ENCODE results near the gene SPATA3.

SPATA3 gene

GRCh38 chr2:230956827-230957755 is 38.8 kb upstream of the SPATA3 start:
- ChIA-PET CTCF (interaction anchor here (0.7 kb wide), 1 partner anchor 31 kb away, joined by 3 read pairs; no protein-coding TSS in a partner anchor), POLR2A (no interaction called here)
- peak; percentile 65 for DNase-seq (ENCODE audit: extremely low spot score)
- TF ChIP-seq ARNT (IDR thresholded peaks at IDR 0.05) (no peak), FOXK2 (IDR thresholded peaks at IDR 0.05) (no peak), PKNOX1 (IDR thresholded peaks at IDR 0.05) (no peak), TARDBP (IDR thresholded peaks at IDR 0.05) (no peak), SP1 (IDR thresholded peaks at IDR 0.05) (no peak), L3MBTL2 (conservative IDR thresholded peaks at IDR 0.05) (peak; percentile 55), ELF4 (IDR thresholded peaks at IDR 0.05) (no peak)

- ChIA-PET POLR2A (no interaction called here), CTCF (no interaction called here)
- no peak for DNase-seq (ENCODE audit: extremely low spot score)
- TF ChIP-seq NFRKB (IDR thresholded peaks at IDR 0.05): no peak
These were observed 38.0 kb upstream of the SPATA3 start for GRCh38 chr2:230957756-230958391.

GRCh38 chr2:230958820-230959756 is 36.8 kb upstream of the SPATA3 start:
- POLR2A ChIA-PET: interaction anchor here (0.9 to 1.1 kb wide), 2 partner anchors 11 to 29 kb away, joined by 3 read pairs; no protein-coding TSS in a partner anchor
- CTCF ChIA-PET: interaction anchor here (0.6 kb wide), 1 partner anchor 149 kb away, joined by 3 read pairs; no protein-coding TSS in a partner anchor
- no peak for DNase-seq (ENCODE audit: extremely low spot score)
- TF ChIP-seq FOXK2 (IDR thresholded peaks at IDR 0.05) (no peak), PKNOX1 (IDR thresholded peaks at IDR 0.05) (peak; percentile 39), ARNT (IDR thresholded peaks at IDR 0.05) (no peak), LEF1 (IDR thresholded peaks at IDR 0.05; ENCODE audit: borderline replicate concordance) (no peak), SUZ12 (IDR thresholded peaks at IDR 0.05) (no peak), ZNF384 (IDR thresholded peaks at IDR 0.05) (no peak), BHLHE40 (IDR thresholded peaks at IDR 0.05; ENCODE audit: borderline replicate concordance) (no peak)

GRCh38 chr2:230960026-230960425 is 35.9 kb upstream of the SPATA3 start:
- ChIA-PET POLR2A (no interaction called here), CTCF (no interaction called here)
- DNase-seq (ENCODE audit: extremely low spot score): no peak
- no peak for TF ChIP-seq NFRKB (IDR thresholded peaks at IDR 0.05)
- no peak for TF ChIP-seq CTBP1 (IDR thresholded peaks at IDR 0.05; ENCODE audit: borderline replicate concordance)
- TF ChIP-seq FOXA1 (IDR thresholded peaks at IDR 0.05): no peak
- TF ChIP-seq SP1 (IDR thresholded peaks at IDR 0.05): no peak
- TF ChIP-seq ARNT (IDR thresholded peaks at IDR 0.05): no peak
- no peak for TF ChIP-seq LEF1 (IDR thresholded peaks at IDR 0.05; ENCODE audit: borderline replicate concordance)
- TF ChIP-seq BHLHE40 (IDR thresholded peaks at IDR 0.05; ENCODE audit: borderline replicate concordance): no peak
- TF ChIP-seq SUZ12 (IDR thresholded peaks at IDR 0.05): no peak
- TF ChIP-seq FOXK2 (IDR thresholded peaks at IDR 0.05): no peak
- no peak for TF ChIP-seq PKNOX1 (IDR thresholded peaks at IDR 0.05)
- TF ChIP-seq HDGF (IDR thresholded peaks at IDR 0.05; ENCODE audit: borderline replicate concordance): no peak

- POLR2A ChIA-PET: no interaction called here
- DNase-seq (ENCODE audit: extremely low spot score): no peak
- CTCF ChIA-PET: interaction anchor here (0.6 kb wide), 1 partner anchor 87 kb away, joined by 3 read pairs; no protein-coding TSS in a partner anchor
- TF ChIP-seq CTBP1 (IDR thresholded peaks at IDR 0.05; ENCODE audit: borderline replicate concordance): no peak
- TF ChIP-seq L3MBTL2 (conservative IDR thresholded peaks at IDR 0.05): no peak
- TF ChIP-seq LEF1 (IDR thresholded peaks at IDR 0.05; ENCODE audit: borderline replicate concordance): no peak
- no peak for TF ChIP-seq ARNT (IDR thresholded peaks at IDR 0.05)
- TF ChIP-seq ZNF384 (IDR thresholded peaks at IDR 0.05): no peak
- no peak for TF ChIP-seq ELF4 (IDR thresholded peaks at IDR 0.05)
These were observed 34.8 kb upstream of the SPATA3 start for GRCh38 chr2:230961091-230961491.

- CTCF ChIA-PET: no interaction called here
- no peak for DNase-seq (ENCODE audit: extremely low spot score)
These were observed 31.7 kb upstream of the SPATA3 start for GRCh38 chr2:230964136-230964730.

More at GRCh38 chr2:230964136-230964730, 31.7 kb upstream of the SPATA3 start:
- POLR2A ChIA-PET: no interaction called here
- no peak for TF ChIP-seq FOXM1 (IDR thresholded peaks at IDR 0.05; ENCODE audit: borderline replicate concordance)
- no peak for TF ChIP-seq TARDBP (IDR thresholded peaks at IDR 0.05)
- no peak for TF ChIP-seq L3MBTL2 (conservative IDR thresholded peaks at IDR 0.05)
- TF ChIP-seq FOXA1 (IDR thresholded peaks at IDR 0.05): no peak

Data from HEK293T (cell line).